H9 (cell line): ENCODE data around the gene SMAD6. TPM values are rescaled to one million over a fixed set of nuclear protein-coding genes. Genes with fewer than 3 reads are reported as not detected.
A peak's percentile ranks its signal among the peaks of the same experiment; 100 is the strongest.

Experiments used
- DNase-seq: peaks from one replicate; pipeline ENCODE4 v3.0.0-alpha.2; 2017
- H2AFZ ChIP-seq: one replicate; pipeline ENCODE4 v1.6.1; 2013; ENCODE audit warnings: mild to moderate bottlenecking, low read length, control low read depth, moderate library complexity
- H2AK5ac ChIP-seq: 2 replicates; pipeline ENCODE4 v1.6.1; 2013; ENCODE audit warnings: low read length, control low read depth, mixed read lengths; ENCODE audit not compliant: insufficient read length
- H2BK120ac ChIP-seq: one replicate; pipeline ENCODE4 v1.6.1; 2013; ENCODE audit warnings: low read depth, mild to moderate bottlenecking, low read length, control low read depth, inconsistent platforms; ENCODE audit not compliant: poor library complexity, severe bottlenecking
- H2BK12ac ChIP-seq: 2 replicates; pipeline ENCODE4 v1.6.1; 2013; ENCODE audit warnings: low read length, control low read depth, mixed read lengths, low read depth; ENCODE audit not compliant: insufficient read length
- H2BK15ac ChIP-seq: 2 replicates; pipeline ENCODE4 v1.6.1; 2013; ENCODE audit warnings: low read depth, low read length, control low read depth
- H2BK20ac ChIP-seq: one replicate; pipeline ENCODE4 v1.6.1; 2013; ENCODE audit warnings: low read depth, mild to moderate bottlenecking, low read length, control low read depth, inconsistent platforms; ENCODE audit not compliant: poor library complexity, severe bottlenecking
- H2BK5ac ChIP-seq: 2 replicates; pipeline ENCODE4 v1.6.1; 2013; ENCODE audit warnings: low read length, control low read depth, mixed read lengths; ENCODE audit not compliant: insufficient read length
- H3K14ac ChIP-seq: 2 replicates; pipeline ENCODE4 v1.6.1; 2013; ENCODE audit warnings: low read length, control low read depth; ENCODE audit not compliant: insufficient read depth
- H3K18ac ChIP-seq: 2 replicates; pipeline ENCODE4 v1.6.1; 2013; ENCODE audit warnings: low read depth, mild to moderate bottlenecking, mixed read lengths, low read length, control low read depth; ENCODE audit not compliant: insufficient read length
- H3K23ac ChIP-seq: 2 replicates; pipeline ENCODE4 v1.6.1; 2013; ENCODE audit warnings: low read length, control low read depth, mixed read lengths, low read depth; ENCODE audit not compliant: insufficient read length
- H3K23me2 ChIP-seq: 2 replicates; pipeline ENCODE4 v1.6.1; 2013; ENCODE audit warnings: low read depth, mild to moderate bottlenecking, mixed read lengths, low read length, control low read depth; ENCODE audit not compliant: insufficient read length, poor library complexity, severe bottlenecking
- H3K27ac ChIP-seq: 2 replicates; pipeline ENCODE4 v1.5.1; 2013; ENCODE audit warnings: low read length, control low read depth, mixed read lengths, low read depth; ENCODE audit not compliant: insufficient read length
- H3K27me3 ChIP-seq: 2 replicates; pipeline ENCODE4 v1.6.1; 2013; ENCODE audit warnings: low read length, control low read depth, inconsistent platforms; ENCODE audit not compliant: insufficient read depth
- H3K4ac ChIP-seq: 2 replicates; pipeline ENCODE4 v1.6.1; 2013; ENCODE audit warnings: low read depth, mild to moderate bottlenecking, control low read depth, inconsistent platforms, low read length, moderate library complexity
- H3K4me1 ChIP-seq: 2 replicates; pipeline ENCODE4 v1.6.1; 2013; ENCODE audit warnings: low read length, control low read depth, inconsistent platforms; ENCODE audit not compliant: insufficient read depth
- H3K4me2 ChIP-seq: 2 replicates; pipeline ENCODE4 v1.6.1; 2013; ENCODE audit warnings: low read length, control low read depth, mixed read lengths; ENCODE audit not compliant: insufficient read length, insufficient read depth
- H3K56ac ChIP-seq: 2 replicates; pipeline ENCODE4 v1.6.1; 2013; ENCODE audit warnings: low read depth, mild to moderate bottlenecking, mixed read lengths, low read length, control low read depth; ENCODE audit not compliant: insufficient read length
- H3K79me1 ChIP-seq: 2 replicates; pipeline ENCODE4 v1.6.1; 2013; ENCODE audit warnings: low read depth, mild to moderate bottlenecking, moderate library complexity, low read length, control low read depth, inconsistent platforms; ENCODE audit not compliant: insufficient read depth, poor library complexity, severe bottlenecking
- H3K79me2 ChIP-seq: 2 replicates; pipeline ENCODE4 v1.6.1; 2013; ENCODE audit warnings: low read length, control low read depth, inconsistent platforms; ENCODE audit not compliant: insufficient read depth
- H3K9ac ChIP-seq: 2 replicates; pipeline ENCODE4 v1.6.1; 2013; ENCODE audit warnings: low read length, control low read depth, mixed read lengths; ENCODE audit not compliant: insufficient read length; ENCODE audit errors: extremely low read depth
- H3K9me3 ChIP-seq: one replicate; pipeline ENCODE4 v1.6.1; 2013; ENCODE audit warnings: low read depth, low read length, inconsistent platforms; ENCODE audit not compliant: control insufficient read depth
- H3T11ph ChIP-seq: one replicate; pipeline ENCODE4 v1.6.1; 2013; ENCODE audit warnings: mild to moderate bottlenecking, low read length, control low read depth, inconsistent platforms
- H4K20me1 ChIP-seq: one replicate; pipeline ENCODE4 v1.6.1; 2013; ENCODE audit not compliant: control insufficient read depth, insufficient read length, insufficient read depth
- H4K5ac ChIP-seq: 2 replicates; pipeline ENCODE4 v1.6.1; 2013; ENCODE audit warnings: low read depth, mild to moderate bottlenecking, mixed read lengths, low read length, control low read depth; ENCODE audit not compliant: insufficient read length
- H4K8ac ChIP-seq: replicated peaks from 2 replicates; pipeline ENCODE4 v1.6.1; 2013; ENCODE audit warnings: low read length, control low read depth, mixed read lengths, low read depth; ENCODE audit not compliant: insufficient read length
- H4K91ac ChIP-seq: 2 replicates; pipeline ENCODE4 v1.6.1; 2013; ENCODE audit warnings: low read depth, mild to moderate bottlenecking, moderate library complexity, mixed read lengths, low read length, control low read depth; ENCODE audit not compliant: insufficient read length
- H3K27ac Mint-ChIP-seq, 3 experiments: 2 replicates in 2 of 3; 3 replicates in 1 of 3; pipeline ENCODE4 v1.8.0; 2020 to 2021; ENCODE audit warnings: mixed read lengths in 3 of 3, mild to moderate bottlenecking in 1 of 3, moderate library complexity in 1 of 3
- H3K27me3 Mint-ChIP-seq: 2 replicates; pipeline ENCODE4 v1.8.0; 2021; ENCODE audit warnings: low read depth, mild to moderate bottlenecking, moderate library complexity, mixed read lengths
- H3K36me3 Mint-ChIP-seq, 3 experiments: 2 replicates in 2 of 3; 3 replicates in 1 of 3; pipeline ENCODE4 v1.8.0; 2020 to 2021; ENCODE audit warnings: low read depth in 3 of 3, mixed read lengths in 3 of 3; ENCODE audit not compliant: insufficient read depth in 1 of 3
- H3K4me1 Mint-ChIP-seq, 2 experiments: 2 replicates each; pipeline ENCODE4 v1.8.0; 2020; ENCODE audit warnings: mixed read lengths in 2 of 2
- H3K4me3 Mint-ChIP-seq, 2 experiments: 2 replicates in 1 of 2; 3 replicates in 1 of 2; pipeline ENCODE4 v1.8.0; 2020 to 2021; ENCODE audit warnings: mild to moderate bottlenecking in 2 of 2, mixed read lengths in 2 of 2, moderate library complexity in 1 of 2
- H3K9me3 Mint-ChIP-seq, 2 experiments: 2 replicates in 1 of 2; 3 replicates in 1 of 2; pipeline ENCODE4 v1.8.0; 2020; ENCODE audit warnings: mild to moderate bottlenecking in 2 of 2, mixed read lengths in 2 of 2, moderate library complexity in 1 of 2
- CTCF ChIP-seq: fragments of 200-600 bp; sonication (generic); conservative IDR thresholded peaks from 3 replicates; pipeline ENCODE4 v1.8.0; 2021; ENCODE audit warnings: antibody characterized with exemption, mild to moderate bottlenecking
- WGBS: extraction: QIAGEN DNeasy Blood & Tissue Kit; methylation state at CpG from one replicate; pipeline ENCODE4 v1.1.7; 2013; ENCODE audit warnings: missing lambda C conversion rate, low lambda C conversion rate, mixed read lengths; ENCODE audit not compliant: insufficient read length; ENCODE audit errors: extremely low coverage; 5-methylcytosine and 5-hydroxymethylcytosine counted together
- total RNA-seq: library from RNA; stranded (reverse); gene quantifications from 2 replicates; pipeline ENCODE4 v1.2.1, GENCODE V29; 2021

Gene SMAD6
- total RNA-seq, 1 experiment from 2014 or later: 6.0 TPM

DNA sequence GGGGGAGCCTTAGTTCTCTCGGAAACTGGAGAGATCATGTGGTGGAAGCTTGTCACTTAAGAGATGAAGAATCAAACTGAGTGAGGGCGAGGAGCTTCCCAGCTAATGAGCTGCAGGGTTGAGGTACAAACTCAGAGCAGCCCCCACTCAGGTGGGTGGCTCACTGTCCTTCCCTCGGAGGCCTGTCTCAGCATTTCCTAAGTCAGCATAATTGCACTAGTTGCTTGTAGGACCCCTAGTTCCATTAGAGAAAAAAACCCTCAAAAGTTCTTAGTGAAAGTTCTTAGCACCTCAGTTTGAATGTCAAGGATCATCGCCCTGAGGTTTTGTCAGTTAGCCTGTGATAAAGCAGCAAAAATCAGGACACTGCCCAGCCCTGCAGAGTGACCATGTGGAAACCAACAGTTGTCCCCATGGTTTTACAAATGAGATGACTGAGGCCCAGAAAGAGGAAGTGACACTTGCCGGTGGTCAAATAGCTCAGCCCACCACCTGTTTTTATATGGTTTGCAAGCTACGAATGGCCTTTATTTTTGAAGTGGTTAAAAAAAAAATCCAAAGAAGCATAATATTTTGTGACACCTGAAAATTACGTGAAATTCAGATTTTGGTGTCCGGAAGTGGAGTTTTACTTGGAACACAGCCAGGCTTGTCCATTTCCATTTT is 11.9 kb downstream of the SMAD6 start:
- no peaks in the 10 kb centered on the region for H3K79me1 ChIP-seq
- no peak overlapping the region for H4K5ac ChIP-seq
- H3K9me3 ChIP-seq: no peaks in the 10 kb centered on the region
- H3K27me3 ChIP-seq: no peaks in the 10 kb centered on the region
- WGBS: no CpG with 5 or more reads among the region's 8 CpGs
- Mint-ChIP-seq H3K4me1 (peaks cover 26 to 38% of the 10 kb centered on the region in 2 experiments), H3K27ac (peak overlapping the region in 2 of 3 experiments; percentile 16 to 85; a peak in 1 of 7 replicates), H3K4me3 (no peak overlapping the region), H3K36me3 (peaks cover 4 to 25% (median 5%) of the 10 kb centered on the region in 3 experiments; a peak in 6 of 7 replicates), H3K27me3 (no peaks in the 10 kb centered on the region), H3K9me3 (no peaks in the 10 kb centered on the region)
- no peak overlapping the region for H4K8ac ChIP-seq
- no peak overlapping the region for H3K18ac ChIP-seq
- H3K23ac ChIP-seq: no peak overlapping the region
- no peak overlapping the region for H2AK5ac ChIP-seq
- no peaks in the 10 kb centered on the region for H3K79me2 ChIP-seq
- no peak overlapping the region for H3K4me2 ChIP-seq
- no peak overlapping the region for H3K4ac ChIP-seq
- H2BK12ac ChIP-seq: no peak overlapping the region
- H2BK120ac ChIP-seq: no peak overlapping the region
- no peak overlapping the region for H2BK5ac ChIP-seq
- no peak overlapping the region for H2AFZ ChIP-seq
- H3K56ac ChIP-seq: no peak overlapping the region
- no peak overlapping the region for H3K27ac ChIP-seq
- no peaks in the 10 kb centered on the region for H4K20me1 ChIP-seq
- no peaks in the 10 kb centered on the region for H3K4me1 ChIP-seq
- no peak for TF ChIP-seq CTCF
- H2BK20ac ChIP-seq: no peak overlapping the region
- no peak overlapping the region for H3K9ac ChIP-seq
- no peaks in the 10 kb centered on the region for H3K23me2 ChIP-seq
- H3K14ac ChIP-seq: no peak overlapping the region
- no peak overlapping the region for H3T11ph ChIP-seq
- no peak overlapping the region for H4K91ac ChIP-seq
- DNase-seq: no peak
- no peak overlapping the region for H2BK15ac ChIP-seq
